NCI-H1436 (cell line): ENCODE measurements around the gene TMEM183A.

Source experiments
- DNase-seq: peaks from one replicate; lab custom pipeline; 2025; lab: John Stamatoyannopoulos, UW

The TMEM183A gene

DNA sequence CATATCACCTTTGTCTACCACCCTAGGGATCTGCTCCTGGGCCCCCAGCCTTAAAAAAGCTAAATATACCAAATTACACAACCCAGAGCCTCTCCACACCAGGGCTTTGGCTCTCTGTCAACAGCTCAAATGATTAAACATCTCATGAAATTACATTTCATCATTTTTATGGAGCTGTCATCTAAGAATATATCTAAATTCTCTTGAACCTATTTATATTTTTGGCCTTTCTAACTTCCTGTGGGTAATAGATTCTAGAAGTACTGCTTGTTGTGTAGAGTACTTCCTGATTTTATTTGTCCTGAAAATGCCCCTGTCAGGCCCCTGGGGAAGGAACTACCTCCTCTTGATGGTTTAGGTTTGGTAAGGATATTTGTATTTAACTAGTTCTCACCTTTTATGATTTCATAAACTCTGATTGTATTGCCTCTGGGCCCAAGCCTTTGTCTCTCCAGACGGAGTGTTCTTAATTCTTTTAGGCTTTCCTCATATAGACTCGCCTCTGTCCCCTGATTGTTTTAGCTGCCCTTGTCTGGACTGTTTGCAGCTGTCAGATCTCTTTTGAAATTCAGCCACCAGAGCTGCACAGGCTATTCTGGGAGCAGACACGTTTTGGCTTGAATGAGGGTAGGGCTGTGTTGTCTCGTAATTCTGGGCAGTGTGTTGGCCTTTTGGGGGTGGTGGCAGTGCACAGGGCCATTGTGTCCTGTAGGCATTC, 62.0 kb downstream of the TMEM183A start:
- DNase-seq: no peak

DNA sequence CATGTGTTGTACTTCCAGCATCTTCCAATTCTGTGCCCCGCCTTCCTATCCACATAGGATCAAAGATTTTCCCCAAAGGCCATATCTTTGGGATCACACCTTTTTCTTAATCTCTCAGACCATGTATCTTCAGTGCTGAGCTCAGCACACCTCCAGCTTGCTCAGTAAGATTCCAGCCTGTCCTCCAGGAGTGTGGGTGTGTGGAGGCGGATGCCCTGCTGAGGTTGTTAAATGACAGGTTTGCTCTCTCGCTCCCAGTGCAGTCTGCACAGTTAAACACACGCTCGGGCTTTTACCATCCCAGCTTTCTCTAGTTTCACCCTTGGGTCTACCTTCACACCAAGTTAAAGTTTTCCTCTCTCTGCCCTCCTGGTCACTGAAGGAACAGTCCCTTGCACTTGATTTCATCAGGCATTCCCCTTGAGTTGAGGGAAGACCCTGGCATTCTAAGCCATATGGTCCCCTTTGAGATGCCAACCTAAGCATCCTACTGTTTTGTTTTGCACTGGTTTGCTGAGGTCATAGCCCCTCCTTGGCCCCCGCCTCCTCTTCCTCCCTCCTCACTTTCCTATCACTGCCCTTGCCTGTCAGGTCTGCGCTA, 64.9 kb downstream of the TMEM183A start:
- DNase-seq: no peak

DNA sequence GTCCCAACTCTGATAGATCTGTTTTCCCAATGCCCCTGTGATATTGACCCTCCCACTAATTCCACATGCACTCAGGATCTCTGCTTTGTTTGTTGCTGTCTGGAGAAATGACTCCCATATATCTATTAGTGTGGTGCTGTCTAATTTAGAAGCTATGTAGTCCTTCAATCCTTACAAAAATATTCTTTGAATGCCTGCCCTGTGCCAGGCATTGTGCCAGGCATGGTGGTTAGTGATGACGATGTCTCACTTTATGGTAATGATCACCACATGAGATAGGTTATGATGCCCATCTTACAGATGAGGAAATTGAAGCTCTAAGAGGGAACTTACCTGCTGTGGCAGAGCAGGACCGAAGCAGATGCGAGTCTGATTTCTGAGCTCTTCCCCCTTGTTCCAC, 65.7 kb downstream of the TMEM183A start:
- DNase-seq: no peak

GRCh38 chr1:203073469-203073868, 66.3 kb downstream of the TMEM183A start:
- DNase-seq: no peak
